ENCODE results near the gene NPBWR2. TPM values are rescaled to one million over a fixed set of nuclear protein-coding genes. Genes with fewer than 3 reads are reported as not detected.

Gene NPBWR2
- total and polyA plus RNA-seq, 9 of the 15 experiments (the other 6 are each of a cell fraction or from before 2014, with no cell fraction given) = not detected

- peak in 1 of 2 experiments; percentile 78; a peak in 2 of 4 replicates for TF ChIP-seq MAZ (CRISPR knock-in tag; conservative IDR thresholded peaks at IDR 0.05 in 1 of 2, IDR thresholded peaks at IDR 0.05 in 1 of 2)
- no peak for TF ChIP-seq E2F4 (CRISPR knock-in tag; IDR thresholded peaks at IDR 0.05; ENCODE audit: low read depth)
- no peak for TF ChIP-seq TEAD1 (CRISPR knock-in tag; IDR thresholded peaks at IDR 0.05)
- TF ChIP-seq GABPB1 (CRISPR knock-in tag; IDR thresholded peaks at IDR 0.05) = no peak
- no peak for TF ChIP-seq ATF3 (IDR thresholded peaks at IDR 0.05)
- no peak for TF ChIP-seq ATF3 (CRISPR knock-in tag; conservative IDR thresholded peaks at IDR 0.05)
- TF ChIP-seq MAFF (IDR thresholded peaks at IDR 0.05; ENCODE audit: low read length) = no peak
- no peak for TF ChIP-seq POLR2B (IDR thresholded peaks at IDR 0.05; ENCODE audit: low read depth, partially characterized antibody)
- TF ChIP-seq SMARCB1 (IDR thresholded peaks at IDR 0.05; ENCODE audit: insufficient read length, low read depth) = no peak
- no peak for TF ChIP-seq ELF4 (CRISPR knock-in tag; IDR thresholded peaks at IDR 0.05)
- no peak for TF ChIP-seq ZNF165 (CRISPR knock-in tag; IDR thresholded peaks at IDR 0.05; ENCODE audit: borderline replicate concordance)
- TF ChIP-seq CTBP1 (IDR thresholded peaks at IDR 0.05; ENCODE audit: borderline replicate concordance) = no peak; the same call in 1 of the 2 replicates
- TF ChIP-seq BHLHE40 (IDR thresholded peaks at IDR 0.05; ENCODE audit: low read length) = peak; percentile 76
- no peak for TF ChIP-seq CBFB (CRISPR knock-in tag; IDR thresholded peaks at IDR 0.05)
- TF ChIP-seq SMAD2 (IDR thresholded peaks at IDR 0.05; ENCODE audit: low read depth, low read length) = no peak
- TF ChIP-seq TCF7L2 (IDR thresholded peaks at IDR 0.05; ENCODE audit: low read depth, low read length) = no peak
- TF ChIP-seq SREBF2 (CRISPR knock-in tag; IDR thresholded peaks at IDR 0.05) = no peak
- TF ChIP-seq TAF1 (IDR thresholded peaks at IDR 0.05; ENCODE audit: control insufficient read depth, extremely low read depth, insufficient read depth, low read length, severe bottlenecking) = no peak
- no peak for TF ChIP-seq ELF1 (tag; IDR thresholded peaks at IDR 0.05)
- TF ChIP-seq TBL1XR1 (IDR thresholded peaks at IDR 0.05; ENCODE audit: low read length in 2 of 2) = no peak
- no peak for TF ChIP-seq CBX1 (IDR thresholded peaks at IDR 0.05; ENCODE audit: low read depth)
- no peak for TF ChIP-seq EWSR1 (IDR thresholded peaks at IDR 0.05; ENCODE audit: borderline replicate concordance, low read depth, partially characterized antibody)
- no peak for TF ChIP-seq KAT2B (IDR thresholded peaks at IDR 0.05; ENCODE audit: low read depth, low read length)
- peak; percentile 68 to 89 for TF ChIP-seq RAD21 (CRISPR knock-in tag; conservative IDR thresholded peaks at IDR 0.05 in 1 of 2, IDR thresholded peaks at IDR 0.05 in 1 of 2)
- no peak for TF ChIP-seq MECOM (CRISPR knock-in tag; IDR thresholded peaks at IDR 0.05)
- no peak for TF ChIP-seq BACH1 (tag; IDR thresholded peaks at IDR 0.05)
- TF ChIP-seq LCOR (CRISPR knock-in tag; IDR thresholded peaks at IDR 0.05) = no peak
Measured at GRCh38 chr20:64057628-64058498, 49.5 kb downstream of the NPBWR2 start (continued).
